Activated naive CD8-positive, alpha-beta T cell treated with anti-CD3 and anti-CD28 coated beads, Interleukin-2, amount 50 U/mL, for 16 hours (primary cell): ENCODE results near the gene CDC42EP4.
"Not testable (repeated sequence)": the region's sequence is repeated elsewhere in the genome, so short reads cannot be mapped to it uniquely, and the experiment has no call there.

Source experiments
- DNase-seq: peaks from one replicate; pipeline ENCODE4 v3.0.0-alpha.2; 2020; ENCODE audit warnings: low read depth, low spot score

The CDC42EP4 gene

GRCh38 chr17:73280191-73280590, 31.6 kb downstream of the CDC42EP4 start:
- no peak for DNase-seq

GRCh38 chr17:73279704-73280103, 32.1 kb downstream of the CDC42EP4 start:
- DNase-seq: no peak

GRCh38 chr17:73278465-73279453, 33.0 kb downstream of the CDC42EP4 start:
- no peak for DNase-seq

GRCh38 chr17:73278049-73278464, 33.7 kb downstream of the CDC42EP4 start:
- DNase-seq: no peak

- no peak for DNase-seq
Measured at GRCh38 chr17:73274490-73274889, 37.3 kb downstream of the CDC42EP4 start.

GRCh38 chr17:73272906-73273218, 38.9 kb downstream of the CDC42EP4 start:
- no peak for DNase-seq

- DNase-seq: no peak
Measured at GRCh38 chr17:73271072-73271471, 40.7 kb downstream of the CDC42EP4 start.

- DNase-seq: no peak
Measured at GRCh38 chr17:73269791-73270190, 42.0 kb downstream of the CDC42EP4 start.

GRCh38 chr17:73269329-73269615, 42.5 kb downstream of the CDC42EP4 start:
- no peak for DNase-seq

GRCh38 chr17:73268582-73269328, 43.0 kb downstream of the CDC42EP4 start:
- no peak for DNase-seq

GRCh38 chr17:73267648-73268537, 43.9 kb downstream of the CDC42EP4 start:
- DNase-seq: no peak

- DNase-seq: no peak
Measured at GRCh38 chr17:73266796-73267195, 45.0 kb downstream of the CDC42EP4 start.

- DNase-seq: no peak
Measured at GRCh38 chr17:73265646-73266640, 45.9 kb downstream of the CDC42EP4 start.

GRCh38 chr17:73264448-73264847, 47.4 kb downstream of the CDC42EP4 start:
- DNase-seq: not testable (repeated sequence)

GRCh38 chr17:73262676-73263642, 48.8 kb downstream of the CDC42EP4 start:
- DNase-seq: no peak

- no peak for DNase-seq
Measured at GRCh38 chr17:73261952-73262675, 49.7 kb downstream of the CDC42EP4 start.

GRCh38 chr17:73261617-73261951, 50.2 kb downstream of the CDC42EP4 start, which contains the start of gene CPSF4L:
TSS of gene CPSF4L (minus strand) at chr17:73261880. CDS start at chr17:73261818, 62 bp downstream.
- DNase-seq: no peak

- DNase-seq: no peak
Measured at GRCh38 chr17:73257516-73257915, 54.3 kb downstream of the CDC42EP4 start.

GRCh38 chr17:73256220-73256619, 55.6 kb downstream of the CDC42EP4 start:
- DNase-seq: no peak
